Measurements from ENCODE around the gene SNX9. TPM values are rescaled to one million over a fixed set of nuclear protein-coding genes. Genes with fewer than 3 reads are reported as not detected.
"Not testable (repeated sequence)": the region's sequence is repeated elsewhere in the genome, so short reads cannot be mapped to it uniquely, and the experiment has no call there.

The SNX9 gene
- total RNA-seq, 2 experiments from 2014 or later = 14.8 to 15.2 TPM

DNA sequence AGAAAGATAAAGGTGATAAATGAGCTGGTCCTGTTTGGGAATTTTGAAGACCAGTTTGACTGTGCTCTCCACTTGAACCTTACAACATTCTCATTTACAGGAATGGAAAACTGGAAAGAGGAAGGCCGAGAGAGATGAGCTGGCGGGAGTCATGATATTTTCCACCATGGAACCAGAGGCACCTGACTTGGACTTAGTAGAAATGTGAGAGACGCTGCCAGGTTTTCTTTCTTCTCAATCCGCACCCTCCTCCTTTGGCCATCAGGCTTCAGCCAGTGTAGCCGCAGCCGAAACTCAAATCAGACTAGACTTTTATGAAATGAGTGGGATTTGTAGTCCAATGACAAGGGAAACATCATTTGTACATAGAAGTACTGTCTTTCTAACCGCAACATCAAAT, 104.0 kb downstream of the SNX9 start:
- POLR2A ChIA-PET = no interaction called here

DNA sequence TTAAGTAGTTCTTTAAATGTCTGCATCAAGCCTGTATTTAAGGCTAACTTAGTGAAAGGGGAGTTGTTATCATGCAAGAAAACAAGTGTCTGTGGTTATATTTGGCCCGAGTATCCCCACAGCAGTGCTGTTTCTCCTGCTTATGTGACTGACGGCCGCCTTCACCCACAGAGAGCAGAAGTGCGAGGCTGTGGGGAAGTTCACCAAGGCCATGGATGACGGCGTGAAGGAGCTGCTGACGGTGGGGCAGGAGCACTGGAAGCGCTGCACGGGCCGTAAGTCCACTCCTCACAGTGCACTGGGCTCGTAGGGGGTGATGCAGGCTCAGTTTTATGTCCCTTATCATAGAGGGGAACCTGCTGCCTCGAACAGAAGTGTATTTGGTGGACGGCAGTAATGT, 105.4 kb downstream of the SNX9 start:
- H3K36me3 Mint-ChIP-seq = peaks cover 13% of the 10 kb centered on the region
- H3K4me1 Mint-ChIP-seq = no peaks in the 10 kb centered on the region
- H3K27ac Mint-ChIP-seq = no peak overlapping the region
- DNase-seq (no peak), ATAC-seq (ENCODE audit: low read depth) (no peak)
- POLR2A ChIA-PET = no interaction called here
- H3K27me3 Mint-ChIP-seq = no peaks in the 10 kb centered on the region
- H3K4me3 Mint-ChIP-seq = no peak overlapping the region
- H3K9me3 Mint-ChIP-seq = no peaks in the 10 kb centered on the region

More for the DNA sequence above, 104.0 kb downstream of the SNX9 start:
- DNase-seq (no peak), ATAC-seq (ENCODE audit: low read depth) (no peak)
- Mint-ChIP-seq H3K27me3 (no peaks in the 10 kb centered on the region), H3K4me3 (no peak overlapping the region), H3K4me1 (no peaks in the 10 kb centered on the region), H3K36me3 (peaks cover 18% of the 10 kb centered on the region), H3K27ac (no peak overlapping the region), H3K9me3 (no peaks in the 10 kb centered on the region)

GRCh38 chr6:157929076-157929475, 106.0 kb downstream of the SNX9 start:
- peaks cover 8% of the 10 kb centered on the region for H3K36me3 Mint-ChIP-seq
- no peak for DNase-seq
- no peaks in the 10 kb centered on the region for H3K9me3 Mint-ChIP-seq

GRCh38 chr6:157929765-157930319, 106.8 kb downstream of the SNX9 start:
- DNase-seq = no peak
- Mint-ChIP-seq H3K4me1 (no peaks in the 10 kb centered on the region), H3K27ac (no peak overlapping the region), H3K27me3 (no peaks in the 10 kb centered on the region), H3K36me3 (peaks cover 8% of the 10 kb centered on the region), H3K9me3 (no peaks in the 10 kb centered on the region), H3K4me3 (no peak overlapping the region)
- POLR2A ChIA-PET = no interaction called here
- no peak for ATAC-seq (ENCODE audit: low read depth)

More at GRCh38 chr6:157929076-157929475, 106.0 kb downstream of the SNX9 start:
- Mint-ChIP-seq H3K27me3 (no peaks in the 10 kb centered on the region), H3K4me1 (no peaks in the 10 kb centered on the region), H3K27ac (no peak overlapping the region), H3K4me3 (no peak overlapping the region)
- no peak for ATAC-seq (ENCODE audit: low read depth)
- POLR2A ChIA-PET = no interaction called here

GRCh38 chr6:157935786-157936185, 112.7 kb downstream of the SNX9 start:
- Mint-ChIP-seq H3K36me3 (peaks cover 14% of the 10 kb centered on the region), H3K27me3 (no peaks in the 10 kb centered on the region), H3K9me3 (no peaks in the 10 kb centered on the region), H3K4me1 (peaks cover 12% of the 10 kb centered on the region), H3K4me3 (no peak overlapping the region), H3K27ac (no peak overlapping the region)
- ATAC-seq (ENCODE audit: low read depth) = no peak
- DNase-seq = no peak
- POLR2A ChIA-PET = no interaction called here

- no peak for DNase-seq
- Mint-ChIP-seq H3K27ac (no peak overlapping the region), H3K4me1 (peaks cover 12% of the 10 kb centered on the region), H3K36me3 (peaks cover 14% of the 10 kb centered on the region), H3K4me3 (no peak overlapping the region), H3K27me3 (no peaks in the 10 kb centered on the region), H3K9me3 (no peaks in the 10 kb centered on the region)
- no peak for ATAC-seq (ENCODE audit: low read depth)
- POLR2A ChIA-PET = no interaction called here
Measured at GRCh38 chr6:157937318-157937717, 114.3 kb downstream of the SNX9 start.

GRCh38 chr6:157937916-157938315, 114.9 kb downstream of the SNX9 start:
- POLR2A ChIA-PET = no interaction called here
- H3K4me1 Mint-ChIP-seq = peaks cover 12% of the 10 kb centered on the region
- peaks cover 13% of the 10 kb centered on the region for H3K36me3 Mint-ChIP-seq
- DNase-seq (no peak), ATAC-seq (ENCODE audit: low read depth) (no peak)
- no peak overlapping the region for H3K27ac Mint-ChIP-seq
- H3K9me3 Mint-ChIP-seq = no peaks in the 10 kb centered on the region
- no peaks in the 10 kb centered on the region for H3K27me3 Mint-ChIP-seq
- no peak overlapping the region for H3K4me3 Mint-ChIP-seq

- H3K27ac Mint-ChIP-seq; H3K9me3 Mint-ChIP-seq; ATAC-seq (ENCODE audit: low read depth); DNase-seq; POLR2A ChIA-PET; H3K27me3 Mint-ChIP-seq; H3K4me3 Mint-ChIP-seq: not testable (repeated sequence)
- Mint-ChIP-seq H3K4me1 (peaks cover 10% of the 10 kb centered on the region), H3K36me3 (peaks cover 17% of the 10 kb centered on the region)
Measured at GRCh38 chr6:157940375-157941036, 117.5 kb downstream of the SNX9 start.

- Mint-ChIP-seq H3K27ac (no peak overlapping the region), H3K4me3 (no peak overlapping the region), H3K4me1 (peaks cover 11% of the 10 kb centered on the region)
Measured at GRCh38 chr6:157941101-157941863, 118.2 kb downstream of the SNX9 start.

DNA sequence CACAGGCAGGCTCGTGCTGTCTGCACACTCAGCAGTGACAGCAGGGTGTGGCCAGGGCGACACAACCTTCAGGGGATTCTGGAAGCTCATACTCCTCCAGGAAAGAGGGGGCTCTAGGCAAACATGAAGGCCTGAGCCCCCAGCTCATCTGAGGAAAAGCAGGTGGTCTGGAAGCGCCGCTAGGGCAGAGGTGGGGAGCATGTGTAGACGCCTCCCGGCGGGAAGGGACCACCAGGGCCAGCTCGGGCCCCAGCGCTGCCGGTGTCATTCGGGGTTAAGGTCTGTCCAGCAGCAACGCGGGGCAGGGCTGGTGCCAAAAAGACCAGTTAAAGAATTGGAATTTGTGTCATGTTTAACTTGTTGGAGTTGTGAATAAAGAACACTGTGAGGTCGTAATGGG, 119.3 kb downstream of the SNX9 start:
- ATAC-seq (ENCODE audit: low read depth) = no peak
- H3K27ac Mint-ChIP-seq = no peak overlapping the region
- peaks cover 12% of the 10 kb centered on the region for H3K4me1 Mint-ChIP-seq
- no peaks in the 10 kb centered on the region for H3K9me3 Mint-ChIP-seq
- H3K4me3 Mint-ChIP-seq = no peak overlapping the region
- H3K36me3 Mint-ChIP-seq = peaks cover 19% of the 10 kb centered on the region
- no peak for DNase-seq
- POLR2A ChIA-PET = no interaction called here
- no peaks in the 10 kb centered on the region for H3K27me3 Mint-ChIP-seq

More at GRCh38 chr6:157941101-157941863, 118.2 kb downstream of the SNX9 start:
- Mint-ChIP-seq H3K27me3 (no peaks in the 10 kb centered on the region), H3K36me3 (peaks cover 19% of the 10 kb centered on the region), H3K9me3 (no peaks in the 10 kb centered on the region)
- no peak for ATAC-seq (ENCODE audit: low read depth)
- no peak for DNase-seq
- POLR2A ChIA-PET = no interaction called here

- no peak overlapping the region for H3K4me3 Mint-ChIP-seq
- ATAC-seq (ENCODE audit: low read depth) (no peak), DNase-seq (no peak)
- H3K27ac Mint-ChIP-seq = no peak overlapping the region
- no peaks in the 10 kb centered on the region for H3K27me3 Mint-ChIP-seq
- POLR2A ChIA-PET = no interaction called here
- peaks cover 12% of the 10 kb centered on the region for H3K4me1 Mint-ChIP-seq
- no peaks in the 10 kb centered on the region for H3K9me3 Mint-ChIP-seq
- peaks cover 19% of the 10 kb centered on the region for H3K36me3 Mint-ChIP-seq
Measured at GRCh38 chr6:157943249-157943963, 120.4 kb downstream of the SNX9 start.

DNA sequence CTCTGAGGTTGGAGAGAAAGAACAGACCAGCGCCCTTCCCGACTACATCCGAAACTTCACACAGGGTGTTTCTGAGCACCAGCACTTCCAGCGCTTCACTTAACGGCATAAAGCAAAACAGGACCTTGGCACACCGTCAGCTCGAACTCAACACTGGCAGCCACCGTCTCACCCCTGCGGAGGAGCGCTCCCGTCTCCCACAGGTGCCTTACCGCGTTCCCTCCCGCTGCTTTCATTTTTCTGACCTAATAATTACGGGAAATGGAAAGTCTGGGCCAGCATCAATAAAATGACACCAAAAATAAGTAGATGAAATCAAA, 120.9 kb downstream of the SNX9 start:
- POLR2A ChIA-PET = no interaction called here
- Mint-ChIP-seq H3K27ac (no peak overlapping the region), H3K4me3 (no peak overlapping the region), H3K4me1 (peaks cover 12% of the 10 kb centered on the region), H3K36me3 (peaks cover 20% of the 10 kb centered on the region), H3K9me3 (peaks cover 2% of the 10 kb centered on the region), H3K27me3 (peaks cover 4% of the 10 kb centered on the region)
- no peak for DNase-seq
- no peak for ATAC-seq (ENCODE audit: low read depth)

DNA sequence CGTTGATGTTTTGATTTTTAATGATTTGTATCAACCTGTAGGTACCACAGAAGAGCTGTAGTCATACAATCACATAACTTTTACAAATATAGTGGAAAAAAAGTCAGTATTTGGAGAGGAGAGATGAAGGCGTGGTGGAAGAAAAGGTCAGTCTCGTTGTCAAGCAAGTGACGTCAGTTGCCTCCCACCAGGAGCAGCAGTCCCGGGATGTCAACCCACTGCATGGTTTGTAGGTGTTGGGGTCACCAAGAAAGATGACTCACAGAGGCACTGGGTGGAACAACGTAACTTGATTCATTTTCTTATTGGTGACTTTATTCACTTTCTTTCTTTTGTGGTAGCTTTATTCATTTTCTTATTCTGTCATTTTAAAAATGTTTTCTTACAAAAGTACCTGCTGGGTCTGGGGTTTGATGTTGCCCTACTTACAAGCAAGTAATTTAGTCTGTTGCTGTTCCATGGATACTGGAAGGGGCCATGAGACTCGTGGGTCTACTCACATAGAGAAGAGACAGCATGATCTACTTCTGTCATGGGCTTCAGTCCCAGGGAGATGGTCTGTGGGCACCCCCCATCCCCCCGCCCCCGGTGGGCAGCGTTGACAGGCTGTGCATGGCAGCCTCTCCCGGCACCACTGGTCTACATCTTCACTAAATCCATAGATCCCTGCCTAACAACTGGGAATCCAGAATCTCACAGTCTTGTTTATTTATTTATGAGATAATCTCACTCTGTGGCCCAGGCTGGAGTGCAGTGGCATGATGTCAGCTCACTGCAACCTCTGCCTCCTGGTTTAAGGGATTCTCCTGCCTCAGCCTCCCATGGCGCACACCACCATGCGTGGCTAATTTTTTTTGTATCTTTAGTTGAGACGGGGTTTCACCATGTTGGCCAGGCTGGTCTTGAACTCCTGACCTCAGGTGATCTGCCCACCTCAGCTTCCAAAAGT, 122.2 kb downstream of the SNX9 start:
- Mint-ChIP-seq H3K27ac (no peak overlapping the region), H3K4me3 (no peak overlapping the region), H3K4me1 (peaks cover 6% of the 10 kb centered on the region), H3K9me3 (peaks cover 7% of the 10 kb centered on the region), H3K36me3 (peaks cover 19% of the 10 kb centered on the region), H3K27me3 (peaks cover 9% of the 10 kb centered on the region)
- POLR2A ChIA-PET = no interaction called here
- ATAC-seq (ENCODE audit: low read depth) (no peak), DNase-seq (no peak)

Data from activated naive CD8-positive, alpha-beta T cell treated with anti-CD3 and anti-CD28 coated beads, Interleukin-2, amount 10 ng/mL, durations not matched to agents 7 days and 5 days (primary cell).